ENCODE results near the gene EMC10. TPM values are rescaled to one million over a fixed set of nuclear protein-coding genes. Genes with fewer than 3 reads are reported as not detected.
A peak's percentile ranks its signal among the peaks of the same experiment; 100 is the strongest.

EMC10 gene
- total and polyA plus RNA-seq, 2 experiments from 2014 or later = 35.6 to 160 TPM

- Histone ChIP-seq H3K36me3 (replicated peaks; ENCODE audit: insufficient read depth, low read depth) (no peaks in the 10 kb centered on the region), H3K9me3 (ENCODE audit: low read depth) (no peaks in the 10 kb centered on the region), H4K20me1 (ENCODE audit: insufficient read depth, poor library complexity, severe bottlenecking) (no peaks in the 10 kb centered on the region), H2AFZ (no peak overlapping the region), H3K4me2 (no peak overlapping the region), H3K27ac (no peak overlapping the region), H3K4me1 (ENCODE audit: insufficient read depth) (no peaks in the 10 kb centered on the region), H3K4me3 (no peak overlapping the region), H3K79me2 (no peaks in the 10 kb centered on the region), H3K9me2 (replicated peaks; ENCODE audit: insufficient read depth) (no peaks in the 10 kb centered on the region), H3K27me3 (no peaks in the 10 kb centered on the region)
- WGBS (ENCODE audit: low lambda C conversion rate, missing lambda C conversion rate) = 79% methylated on average over 14 of the region's 14 CpGs
- peak; percentile 6 for DNase-seq (ENCODE audit: low spot score)
- TF ChIP-seq EZH2 (IDR thresholded peaks at IDR 0.05; ENCODE audit: borderline replicate concordance) (no peak), EZH2phosphoT487 (IDR thresholded peaks at IDR 0.05; ENCODE audit: low read depth, severe bottlenecking, unreplicated experiment) (no peak), CTCF (IDR thresholded peaks at IDR 0.05; ENCODE audit: poor library complexity) (no peak)
Observed at GRCh38 chr19:50449236-50449899, 26.9 kb upstream of the EMC10 start.

- no peak for TF ChIP-seq CTCF (IDR thresholded peaks at IDR 0.05; ENCODE audit: poor library complexity)
- no peak for TF ChIP-seq EZH2phosphoT487 (IDR thresholded peaks at IDR 0.05; ENCODE audit: low read depth, severe bottlenecking, unreplicated experiment)
- TF ChIP-seq EZH2 (IDR thresholded peaks at IDR 0.05; ENCODE audit: borderline replicate concordance) = no peak
- no peak overlapping the region for H3K27ac ChIP-seq
Observed at GRCh38 chr19:50450369-50451222, 25.7 kb upstream of the EMC10 start.

GRCh38 chr19:50451223-50451534 lies 25.1 kb upstream of the EMC10 start:
- 75% methylated on average over 6 of the region's 13 CpGs for WGBS (ENCODE audit: low lambda C conversion rate, missing lambda C conversion rate)
- H3K9me2 ChIP-seq (replicated peaks; ENCODE audit: insufficient read depth) = no peaks in the 10 kb centered on the region

More at GRCh38 chr19:50450369-50451222, 25.7 kb upstream of the EMC10 start:
- Histone ChIP-seq H2AFZ (no peak overlapping the region), H3K9me2 (replicated peaks; ENCODE audit: insufficient read depth) (no peaks in the 10 kb centered on the region), H3K9me3 (ENCODE audit: low read depth) (no peaks in the 10 kb centered on the region), H3K4me3 (no peak overlapping the region), H3K4me2 (no peak overlapping the region), H3K27me3 (no peaks in the 10 kb centered on the region), H3K79me2 (no peaks in the 10 kb centered on the region), H4K20me1 (ENCODE audit: insufficient read depth, poor library complexity, severe bottlenecking) (no peaks in the 10 kb centered on the region), H3K36me3 (replicated peaks; ENCODE audit: insufficient read depth, low read depth) (no peaks in the 10 kb centered on the region), H3K4me1 (ENCODE audit: insufficient read depth) (no peaks in the 10 kb centered on the region)
- DNase-seq (ENCODE audit: low spot score) = no peak
- 89% methylated on average over 30 of the region's 30 CpGs for WGBS (ENCODE audit: low lambda C conversion rate, missing lambda C conversion rate)

More at GRCh38 chr19:50451223-50451534, 25.1 kb upstream of the EMC10 start:
- Histone ChIP-seq H3K27me3 (no peaks in the 10 kb centered on the region), H4K20me1 (ENCODE audit: insufficient read depth, poor library complexity, severe bottlenecking) (no peaks in the 10 kb centered on the region), H3K4me3 (no peak overlapping the region), H3K36me3 (replicated peaks; ENCODE audit: insufficient read depth, low read depth) (no peaks in the 10 kb centered on the region), H3K79me2 (no peaks in the 10 kb centered on the region), H3K4me1 (ENCODE audit: insufficient read depth) (no peaks in the 10 kb centered on the region), H3K9me3 (ENCODE audit: low read depth) (no peaks in the 10 kb centered on the region), H3K4me2 (no peak overlapping the region), H2AFZ (no peak overlapping the region), H3K27ac (no peak overlapping the region)
- TF ChIP-seq CTCF (IDR thresholded peaks at IDR 0.05; ENCODE audit: poor library complexity) = no peak
- TF ChIP-seq EZH2 (IDR thresholded peaks at IDR 0.05; ENCODE audit: borderline replicate concordance) = no peak
- TF ChIP-seq EZH2phosphoT487 (IDR thresholded peaks at IDR 0.05; ENCODE audit: low read depth, severe bottlenecking, unreplicated experiment) = no peak
- DNase-seq (ENCODE audit: low spot score) = no peak
